RWPE1 (cell line): Measurements from ENCODE around the gene TMOD2.

Experiments used
- CTCF ChIA-PET: fragments of 350-600 bp; sonication (Branson Sonifier 250); formaldehyde crosslinking; extraction: SDS; loops from one replicate; lab custom pipeline; 2021; lab: Yijun Ruan, JAX
- POLR2A ChIA-PET: fragments of 400-600 bp; formaldehyde crosslinking; extraction: SDS; loops from one replicate; lab custom pipeline; 2020; ENCODE audit warnings: antibody characterized with exemption; ENCODE audit not compliant: low non-redundant PET; lab: Yijun Ruan, JAX
- DNase-seq: peaks from one replicate; pipeline ENCODE4 v3.0.0; 2012; ENCODE audit warnings: low spot score
- H3K27ac ChIP-seq: fragments of 450-650 bp; 2 replicates; pipeline ENCODE4 v1.5.1; 2017
- CTCF ChIP-seq: fragments of 450-650 bp; conservative IDR thresholded peaks from 2 replicates; pipeline ENCODE4 v1.5.1; 2017; ENCODE audit warnings: low read depth, mild to moderate bottlenecking

Gene TMOD2

GRCh38 chr15:51758645-51759044 lies 7.2 kb downstream of the TMOD2 start:
- no peak for TF ChIP-seq CTCF
- DNase-seq: no peak
- CTCF ChIA-PET: no interaction called here
- no peak overlapping the region for H3K27ac ChIP-seq
- POLR2A ChIA-PET: no interaction called here

- POLR2A ChIA-PET: no interaction called here
- H3K27ac ChIP-seq: no peak overlapping the region
- no peak for TF ChIP-seq CTCF
- CTCF ChIA-PET: interaction anchor here (0.6 kb wide), 2 partner anchors 15 to 17 kb away, joined by 3 to 5 read pairs; no protein-coding TSS in a partner anchor
- no peak for DNase-seq
Observed at GRCh38 chr15:51759557-51760070, 8.2 kb downstream of the TMOD2 start.

GRCh38 chr15:51760805-51761204 lies 9.4 kb downstream of the TMOD2 start:
- H3K27ac ChIP-seq: no peak overlapping the region
- TF ChIP-seq CTCF: no peak
- CTCF ChIA-PET: interaction anchor here (0.6 kb wide), 2 partner anchors 9 to 78 kb away, joined by 3 read pairs; no protein-coding TSS in a partner anchor
- POLR2A ChIA-PET: no interaction called here
- DNase-seq: no peak

GRCh38 chr15:51765751-51766150 lies 14.4 kb downstream of the TMOD2 start:
- POLR2A ChIA-PET: no interaction called here

GRCh38 chr15:51766341-51766740 lies 14.9 kb downstream of the TMOD2 start:
- DNase-seq: no peak
- TF ChIP-seq CTCF: no peak
- H3K27ac ChIP-seq: no peak overlapping the region
- ChIA-PET CTCF (interaction anchor here (0.6 to 0.7 kb wide), 2 partner anchors 115 to 574 kb away, joined by 3 to 4 read pairs; no protein-coding TSS in a partner anchor), POLR2A (no interaction called here)

More at GRCh38 chr15:51765751-51766150, 14.4 kb downstream of the TMOD2 start:
- no peak overlapping the region for H3K27ac ChIP-seq
- DNase-seq: no peak
- CTCF ChIA-PET: interaction anchor here (0.6 to 1.8 kb wide), 2 partner anchors 12 to 114 kb away, joined by 3 to 5 read pairs; no protein-coding TSS in a partner anchor
- TF ChIP-seq CTCF: no peak

GRCh38 chr15:51768018-51768417 lies 16.6 kb downstream of the TMOD2 start:
- ChIA-PET CTCF (no interaction called here), POLR2A (no interaction called here)
- DNase-seq: no peak
- H3K27ac ChIP-seq: no peak overlapping the region
- no peak for TF ChIP-seq CTCF
